T-helper 1 cell (primary cell): ENCODE data around the gene KLHDC7B.

Source experiments
- DNase-seq, 5 donors: peaks; one replicate each; pipeline ENCODE4 v3.0.0-alpha.2; 2012 to 2020

The KLHDC7B gene

GRCh38 chr22:50574383-50574755, 28.7 kb downstream of the KLHDC7B start:
- no peak for DNase-seq

- no peak for DNase-seq
Measured at GRCh38 chr22:50575426-50575941, 29.8 kb downstream of the KLHDC7B start.

- no peak for DNase-seq
Measured at GRCh38 chr22:50576070-50576469, 30.4 kb downstream of the KLHDC7B start.

- no peak for DNase-seq
Measured at GRCh38 chr22:50576806-50577696, 31.4 kb downstream of the KLHDC7B start.

- DNase-seq = no peak
Measured at GRCh38 chr22:50577697-50577986, 31.9 kb downstream of the KLHDC7B start.

- no peak for DNase-seq
Measured at GRCh38 chr22:50577987-50578775, 32.5 kb downstream of the KLHDC7B start, which contains the start of gene CPT1B. TSS of gene CPT1B (minus strand) at chr22:50578427. CDS start at chr22:50577915, 512 bp downstream.

- no peak for DNase-seq
Measured at GRCh38 chr22:50578776-50579310, 33.1 kb downstream of the KLHDC7B start.

- DNase-seq = no peak
Measured at GRCh38 chr22:50579752-50580151, 34.1 kb downstream of the KLHDC7B start.

GRCh38 chr22:50581031-50581949, 35.6 kb downstream of the KLHDC7B start:
- DNase-seq = no peak

- peak in 2 of 5 donors; percentile 24 to 48 for DNase-seq
Measured at GRCh38 chr22:50581950-50582492, 36.3 kb downstream of the KLHDC7B start.

- DNase-seq = peak; percentile 95 to 99 (median 97)
Measured at GRCh38 chr22:50582493-50583293, 37.0 kb downstream of the KLHDC7B start, which contains the start of gene CHKB. TSS of gene CHKB (minus strand) at chr22:50582849. CDS start at chr22:50582781, 68 bp downstream.

- DNase-seq = no peak
Measured at GRCh38 chr22:50583294-50583861, 37.7 kb downstream of the KLHDC7B start.

- no peak for DNase-seq
Measured at GRCh38 chr22:50584106-50585096, 38.7 kb downstream of the KLHDC7B start.

- no peak for DNase-seq
Measured at GRCh38 chr22:50585238-50585637, 39.5 kb downstream of the KLHDC7B start.

- no peak for DNase-seq
Measured at GRCh38 chr22:50585781-50586180, 40.1 kb downstream of the KLHDC7B start.

GRCh38 chr22:50586416-50586815, 40.7 kb downstream of the KLHDC7B start:
- DNase-seq = no peak

- no peak for DNase-seq
Measured at GRCh38 chr22:50587407-50587806, 41.7 kb downstream of the KLHDC7B start.

GRCh38 chr22:50595189-50595588, 49.5 kb downstream of the KLHDC7B start:
- DNase-seq = no peak

GRCh38 chr22:50597097-50597496, 51.4 kb downstream of the KLHDC7B start:
- DNase-seq = no peak
